HG02840 (cell line): ENCODE measurements around the gene GIMAP7.
"Not testable (repeated sequence)": the region's sequence is repeated elsewhere in the genome, so short reads cannot be mapped to it uniquely, and the experiment has no call there.

Experiments used
- ATAC-seq: cut with Tn5 transposase; IDR thresholded peaks from one replicate; pipeline ENCODE4 v1.9.1; 2021; ENCODE audit warnings: mild to moderate bottlenecking, moderate library complexity, moderate number of reproducible peaks; ENCODE audit not compliant: unreplicated experiment, low FRiP score

GIMAP7 gene

GRCh38 chr7:150507947-150508602 lies 6.6 kb upstream of the GIMAP7 start:
- no peak for ATAC-seq

GRCh38 chr7:150511048-150511447 lies 3.6 kb upstream of the GIMAP7 start:
- ATAC-seq = no peak

GRCh38 chr7:150513758-150514157 lies 914 bp upstream of the GIMAP7 start:
- ATAC-seq = no peak

GRCh38 chr7:150515248-150516147 lies 826 bp downstream of the GIMAP7 start:
- no peak for ATAC-seq

GRCh38 chr7:150516956-150517745 lies 2.5 kb downstream of the GIMAP7 start:
- no peak for ATAC-seq

GRCh38 chr7:150519310-150519709 lies 4.6 kb downstream of the GIMAP7 start:
- ATAC-seq = no peak

GRCh38 chr7:150520145-150520544 lies 5.5 kb downstream of the GIMAP7 start:
- no peak for ATAC-seq

GRCh38 chr7:150522931-150523330 lies 8.3 kb downstream of the GIMAP7 start:
- not testable (repeated sequence) for ATAC-seq

- no peak for ATAC-seq
These were observed 9.3 kb downstream of the GIMAP7 start for GRCh38 chr7:150524018-150524417.

GRCh38 chr7:150531704-150532103 lies 17.0 kb downstream of the GIMAP7 start:
- no peak for ATAC-seq

GRCh38 chr7:150538259-150538658 lies 23.6 kb downstream of the GIMAP7 start:
- ATAC-seq = no peak

GRCh38 chr7:150553163-150553562 lies 38.5 kb downstream of the GIMAP7 start:
- no peak for ATAC-seq

GRCh38 chr7:150556521-150557138 lies 42.0 kb downstream of the GIMAP7 start:
- ATAC-seq = no peak

GRCh38 chr7:150560486-150560885 lies 45.8 kb downstream of the GIMAP7 start:
- no peak for ATAC-seq

GRCh38 chr7:150562919-150563318 lies 48.2 kb downstream of the GIMAP7 start:
- ATAC-seq = no peak

- ATAC-seq = no peak
These were observed 49.3 kb downstream of the GIMAP7 start for GRCh38 chr7:150564006-150564405.

- no peak for ATAC-seq
These were observed 49.9 kb downstream of the GIMAP7 start for GRCh38 chr7:150564566-150564965.

- ATAC-seq = no peak
These were observed 50.6 kb downstream of the GIMAP7 start for GRCh38 chr7:150565239-150565638.

GRCh38 chr7:150566123-150566522 lies 51.5 kb downstream of the GIMAP7 start:
- no peak for ATAC-seq

- ATAC-seq = no peak
These were observed 51.9 kb downstream of the GIMAP7 start for GRCh38 chr7:150566572-150566971.

- no peak for ATAC-seq
These were observed 52.5 kb downstream of the GIMAP7 start, which contains the start of gene GIMAP4 for GRCh38 chr7:150567169-150567568. Gene GIMAP4 (plus strand): TSS chr7:150567390. CDS start chr7:150569902, 2,512 bp downstream.
